ENCODE results near the gene DPP8. TPM values are rescaled to one million over a fixed set of nuclear protein-coding genes. Genes with fewer than 3 reads are reported as not detected.

Gene DPP8
- 22.6 to 30.1 TPM (median 24.6 TPM) in 5 replicates for total RNA-seq (2022; extraction: Qiagen RNA extraction; ENCODE audit: low read depth)

GRCh38 chr15:65516997-65517865 is at the start of gene DPP8:
DPP8 (minus strand) TSS chr15:65517689; CDS start chr15:65512553, 5,136 bp downstream.

GRCh38 chr15:65530318-65531111 is 13.0 kb upstream of the DPP8 start, which contains the start of gene HACD3:
HACD3 (plus strand) TSS chr15:65530463; CDS start chr15:65530632, 169 bp downstream.

Other genes starting within 250 kb of the DPP8 start
- 9.1 to 11.3 TPM (median 10.5 TPM) in 5 replicates for gene PARP16, start 230.8 kb downstream of the DPP8 start, total RNA-seq (2022; extraction: Qiagen RNA extraction; ENCODE audit: low read depth)
- gene RNU5A-1, start 221.6 kb downstream of the DPP8 start, total RNA-seq (2022; extraction: Qiagen RNA extraction; ENCODE audit: low read depth): not detected in 5 replicates
- gene RNU5B-1, start 213.0 kb downstream of the DPP8 start, total RNA-seq (2022; extraction: Qiagen RNA extraction; ENCODE audit: low read depth): not detected in 5 replicates
- gene IGDCC3, start 139.7 kb downstream of the DPP8 start, total RNA-seq (2022; extraction: Qiagen RNA extraction; ENCODE audit: low read depth): 0.07 to 0.09 TPM (median 0.08 TPM) in 5 replicates
- 2.4 to 3.8 TPM (median 2.7 TPM) in 5 replicates for gene IGDCC4, start 94.7 kb downstream of the DPP8 start, total RNA-seq (2022; extraction: Qiagen RNA extraction; ENCODE audit: low read depth)
- gene HACD3, start 12.8 kb upstream of the DPP8 start, total RNA-seq (2022; extraction: Qiagen RNA extraction; ENCODE audit: low read depth): 134 to 147 TPM (median 145 TPM) in 5 replicates
- gene INTS14, start 93.4 kb upstream of the DPP8 start, total RNA-seq (2022; extraction: Qiagen RNA extraction; ENCODE audit: low read depth): 43.6 to 50.1 TPM (median 45.0 TPM) in 5 replicates
- 2.2 to 5.1 TPM (median 4.0 TPM) in 5 replicates for gene SLC24A1, start 104.2 kb upstream of the DPP8 start, total RNA-seq (2022; extraction: Qiagen RNA extraction; ENCODE audit: low read depth)

Data from A549 treated with CpdA at 1 μM for 4 hours (cell line).